Keratinocyte (primary cell): Measurements from ENCODE around the gene CDKN1B.

Experiments used
- EZH2 ChIP-seq: IDR thresholded peaks from one replicate; pipeline ENCODE4 v1.6.1; 2012; ENCODE audit warnings: inconsistent platforms, mild to moderate bottlenecking, low read length, moderate library complexity
- TF ChIP-seq, protein P1 (sequence below), 3 experiments: IDR thresholded peaks in 1 of 3; conservative IDR thresholded peaks in 1 of 3; optimal IDR thresholded peaks in 1 of 3; 2 replicates in 2 of 3; 3 replicates in 1 of 3; pipeline versions ENCODE3 to v1.5.1; 2011; ENCODE audit warnings: low read length in 3 of 3, mild to moderate bottlenecking in 3 of 3, moderate library complexity in 2 of 3, control low read depth in 1 of 3, inconsistent platforms in 1 of 3; ENCODE audit not compliant: insufficient read depth in 2 of 3; ENCODE audit errors: extremely low read depth in 1 of 3

DNA sequence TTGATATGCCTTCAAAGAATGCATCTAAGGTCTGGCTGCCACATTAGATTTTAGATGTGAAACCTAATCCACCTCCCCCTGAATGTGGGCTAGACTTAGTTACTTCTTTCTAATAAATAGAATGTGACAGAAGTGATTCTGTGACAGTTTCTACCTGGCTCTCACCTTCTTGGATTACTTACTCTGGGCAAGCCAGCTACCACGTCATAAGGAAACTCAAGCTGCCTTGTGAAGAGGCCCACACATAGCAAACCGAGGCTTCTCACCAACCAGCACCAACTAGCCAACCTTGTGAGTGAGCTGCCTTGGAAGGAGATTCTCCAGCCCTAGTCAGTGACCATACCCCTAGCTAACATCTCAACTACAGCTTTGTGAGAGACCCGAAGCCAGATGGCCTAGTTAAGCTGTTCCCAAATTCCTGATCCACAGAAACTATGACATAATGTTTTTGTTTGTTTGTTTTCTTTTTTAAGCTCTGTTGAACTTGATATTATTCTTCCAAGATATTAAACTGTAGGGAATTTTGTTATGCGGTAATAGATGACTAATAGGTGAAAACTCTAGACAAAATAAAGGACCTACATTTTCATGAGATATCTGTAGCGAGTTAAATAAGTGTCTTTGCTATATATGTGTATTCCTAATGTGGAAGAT is 27.4 kb upstream of the CDKN1B start:
- TF ChIP-seq, protein P1, sequence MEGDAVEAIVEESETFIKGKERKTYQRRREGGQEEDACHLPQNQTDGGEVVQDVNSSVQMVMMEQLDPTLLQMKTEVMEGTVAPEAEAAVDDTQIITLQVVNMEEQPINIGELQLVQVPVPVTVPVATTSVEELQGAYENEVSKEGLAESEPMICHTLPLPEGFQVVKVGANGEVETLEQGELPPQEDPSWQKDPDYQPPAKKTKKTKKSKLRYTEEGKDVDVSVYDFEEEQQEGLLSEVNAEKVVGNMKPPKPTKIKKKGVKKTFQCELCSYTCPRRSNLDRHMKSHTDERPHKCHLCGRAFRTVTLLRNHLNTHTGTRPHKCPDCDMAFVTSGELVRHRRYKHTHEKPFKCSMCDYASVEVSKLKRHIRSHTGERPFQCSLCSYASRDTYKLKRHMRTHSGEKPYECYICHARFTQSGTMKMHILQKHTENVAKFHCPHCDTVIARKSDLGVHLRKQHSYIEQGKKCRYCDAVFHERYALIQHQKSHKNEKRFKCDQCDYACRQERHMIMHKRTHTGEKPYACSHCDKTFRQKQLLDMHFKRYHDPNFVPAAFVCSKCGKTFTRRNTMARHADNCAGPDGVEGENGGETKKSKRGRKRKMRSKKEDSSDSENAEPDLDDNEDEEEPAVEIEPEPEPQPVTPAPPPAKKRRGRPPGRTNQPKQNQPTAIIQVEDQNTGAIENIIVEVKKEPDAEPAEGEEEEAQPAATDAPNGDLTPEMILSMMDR (optimal IDR thresholded peaks at IDR 0.05 in 1 of 3, IDR thresholded peaks at IDR 0.05 in 1 of 3, conservative IDR thresholded peaks at IDR 0.05 in 1 of 3; ENCODE audit: extremely low read depth in 1 of 3, insufficient read depth in 2 of 3, low read length in 3 of 3), result no peak
- no peak for TF ChIP-seq EZH2
